ENCODE results near the gene TAOK3.
"Not testable (repeated sequence)": the region's sequence is repeated elsewhere in the genome, so short reads cannot be mapped to it uniquely, and the experiment has no call there.

TAOK3 gene

DNA sequence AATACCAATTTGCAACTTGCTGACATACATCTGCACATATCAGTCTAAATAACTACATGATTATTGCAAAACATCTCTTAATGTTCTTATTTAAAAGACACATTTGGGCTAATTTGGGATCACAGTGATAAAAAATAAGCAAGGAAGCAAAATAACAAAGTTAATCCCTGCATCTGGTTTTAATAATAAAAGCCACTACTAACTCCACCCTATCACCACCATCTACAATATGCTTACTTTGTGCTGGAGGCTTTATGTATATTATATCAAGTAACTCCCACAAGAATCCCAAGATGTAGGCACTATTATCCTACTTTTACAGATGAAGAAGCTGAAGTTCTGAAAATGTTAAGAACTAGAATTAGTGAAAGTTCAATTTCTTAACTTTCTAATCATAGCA lies 45.7 kb downstream of the TAOK3 start:
- Histone ChIP-seq H3K27ac (ENCODE audit: low read depth in 2 of 2, low read length in 2 of 2) (no peak overlapping the region), H3K27me3 (ENCODE audit: control insufficient read depth in 2 of 2, insufficient read depth in 2 of 2, low read length in 2 of 2) (no peaks in the 10 kb centered on the region)

GRCh38 chr12:118325081-118325480 lies 47.6 kb downstream of the TAOK3 start:
- H3K4me3 ChIP-seq (ENCODE audit: low read length in 2 of 2): no peak overlapping the region
- no peak overlapping the region for H3K9ac ChIP-seq (ENCODE audit: low read depth in 1 of 2, low read length in 2 of 2)
- no peaks in the 10 kb centered on the region for H3K9me3 ChIP-seq (ENCODE audit: control insufficient read depth in 2 of 2, low read length in 2 of 2)
- H3K36me3 ChIP-seq (ENCODE audit: control insufficient read depth in 2 of 2, insufficient read depth in 2 of 2, low read length in 2 of 2): no peaks in the 10 kb centered on the region
- H3K27me3 ChIP-seq (ENCODE audit: control insufficient read depth in 2 of 2, insufficient read depth in 2 of 2, low read length in 2 of 2): no peaks in the 10 kb centered on the region
- no peak overlapping the region for H3K27ac ChIP-seq (ENCODE audit: low read depth in 2 of 2, low read length in 2 of 2)
- peaks cover 0 to 1% of the 10 kb centered on the region in 2 donors for H3K4me1 ChIP-seq (ENCODE audit: control insufficient read depth in 2 of 2, insufficient read depth in 2 of 2, low read length in 2 of 2)

More for the DNA sequence above, 45.7 kb downstream of the TAOK3 start:
- Histone ChIP-seq H3K9me3 (ENCODE audit: control insufficient read depth in 2 of 2, low read length in 2 of 2) (no peaks in the 10 kb centered on the region), H3K36me3 (ENCODE audit: control insufficient read depth in 2 of 2, insufficient read depth in 2 of 2, low read length in 2 of 2) (no peaks in the 10 kb centered on the region), H3K9ac (ENCODE audit: low read depth in 1 of 2, low read length in 2 of 2) (no peak overlapping the region), H3K4me3 (ENCODE audit: low read length in 2 of 2) (no peak overlapping the region), H3K4me1 (ENCODE audit: control insufficient read depth in 2 of 2, insufficient read depth in 2 of 2, low read length in 2 of 2) (peaks cover 0 to 5% of the 10 kb centered on the region in 2 donors)

GRCh38 chr12:118319627-118320026 lies 53.1 kb downstream of the TAOK3 start:
- H3K36me3 ChIP-seq (ENCODE audit: control insufficient read depth in 2 of 2, insufficient read depth in 2 of 2, low read length in 2 of 2): peaks cover 0 to 3% of the 10 kb centered on the region in 2 donors
- H3K9ac ChIP-seq (ENCODE audit: low read depth in 1 of 2, low read length in 2 of 2): no peak overlapping the region
- no peaks in the 10 kb centered on the region for H3K9me3 ChIP-seq (ENCODE audit: control insufficient read depth in 2 of 2, low read length in 2 of 2)
- H3K27me3 ChIP-seq (ENCODE audit: control insufficient read depth in 2 of 2, insufficient read depth in 2 of 2, low read length in 2 of 2): no peaks in the 10 kb centered on the region
- H3K4me3 ChIP-seq (ENCODE audit: low read length in 2 of 2): no peak overlapping the region
- no peaks in the 10 kb centered on the region for H3K4me1 ChIP-seq (ENCODE audit: control insufficient read depth in 2 of 2, insufficient read depth in 2 of 2, low read length in 2 of 2)
- H3K27ac ChIP-seq (ENCODE audit: low read depth in 2 of 2, low read length in 2 of 2): no peak overlapping the region

DNA sequence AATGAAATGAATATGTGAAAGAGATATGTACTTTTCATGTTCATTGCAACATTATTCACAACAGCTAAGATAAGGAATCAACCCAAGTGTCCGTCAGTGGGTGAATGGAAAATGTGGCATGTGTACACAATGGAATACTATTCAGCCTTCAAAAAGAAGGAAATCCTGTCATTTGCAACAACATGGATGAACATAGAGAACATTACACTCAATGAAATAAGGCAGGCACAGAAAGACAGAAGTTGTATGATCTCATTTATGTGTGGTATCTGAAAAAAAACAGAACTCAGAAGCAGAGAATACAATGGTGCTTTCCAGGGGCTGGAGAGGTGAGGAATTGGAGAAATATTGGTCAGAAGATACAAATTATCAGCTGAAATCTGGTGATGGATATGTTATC lies 54.0 kb downstream of the TAOK3 start:
- H3K36me3 ChIP-seq (ENCODE audit: control insufficient read depth in 2 of 2, insufficient read depth in 2 of 2, low read length in 2 of 2): peaks cover 0 to 3% of the 10 kb centered on the region in 2 donors
- no peak overlapping the region for H3K9ac ChIP-seq (ENCODE audit: low read depth in 1 of 2, low read length in 2 of 2)
- H3K9me3 ChIP-seq (ENCODE audit: control insufficient read depth in 2 of 2, low read length in 2 of 2): no peaks in the 10 kb centered on the region
- no peaks in the 10 kb centered on the region for H3K4me1 ChIP-seq (ENCODE audit: control insufficient read depth in 2 of 2, insufficient read depth in 2 of 2, low read length in 2 of 2)
- H3K27me3 ChIP-seq (ENCODE audit: control insufficient read depth in 2 of 2, insufficient read depth in 2 of 2, low read length in 2 of 2): no peaks in the 10 kb centered on the region
- H3K27ac ChIP-seq (ENCODE audit: low read depth in 2 of 2, low read length in 2 of 2): no peak overlapping the region
- no peak overlapping the region for H3K4me3 ChIP-seq (ENCODE audit: low read length in 2 of 2)

GRCh38 chr12:118317729-118318128 lies 55.0 kb downstream of the TAOK3 start:
- no peaks in the 10 kb centered on the region for H3K9me3 ChIP-seq (ENCODE audit: control insufficient read depth in 2 of 2, low read length in 2 of 2)
- peaks cover 0 to 3% of the 10 kb centered on the region in 2 donors for H3K36me3 ChIP-seq (ENCODE audit: control insufficient read depth in 2 of 2, insufficient read depth in 2 of 2, low read length in 2 of 2)
- no peak overlapping the region for H3K9ac ChIP-seq (ENCODE audit: low read depth in 1 of 2, low read length in 2 of 2)
- no peak overlapping the region for H3K4me3 ChIP-seq (ENCODE audit: low read length in 2 of 2)
- no peaks in the 10 kb centered on the region for H3K27me3 ChIP-seq (ENCODE audit: control insufficient read depth in 2 of 2, insufficient read depth in 2 of 2, low read length in 2 of 2)
- H3K4me1 ChIP-seq (ENCODE audit: control insufficient read depth in 2 of 2, insufficient read depth in 2 of 2, low read length in 2 of 2): no peaks in the 10 kb centered on the region
- no peak overlapping the region for H3K27ac ChIP-seq (ENCODE audit: low read depth in 2 of 2, low read length in 2 of 2)

GRCh38 chr12:118315821-118316220 lies 56.9 kb downstream of the TAOK3 start:
- no peaks in the 10 kb centered on the region for H3K4me1 ChIP-seq (ENCODE audit: control insufficient read depth in 2 of 2, insufficient read depth in 2 of 2, low read length in 2 of 2)
- no peak overlapping the region for H3K27ac ChIP-seq (ENCODE audit: low read depth in 2 of 2, low read length in 2 of 2)
- no peak overlapping the region for H3K9ac ChIP-seq (ENCODE audit: low read depth in 1 of 2, low read length in 2 of 2)
- H3K27me3 ChIP-seq (ENCODE audit: control insufficient read depth in 2 of 2, insufficient read depth in 2 of 2, low read length in 2 of 2): no peaks in the 10 kb centered on the region
- H3K9me3 ChIP-seq (ENCODE audit: control insufficient read depth in 2 of 2, low read length in 2 of 2): no peaks in the 10 kb centered on the region
- H3K36me3 ChIP-seq (ENCODE audit: control insufficient read depth in 2 of 2, insufficient read depth in 2 of 2, low read length in 2 of 2): peaks cover 0 to 3% of the 10 kb centered on the region in 2 donors
- no peak overlapping the region for H3K4me3 ChIP-seq (ENCODE audit: low read length in 2 of 2)

- no peaks in the 10 kb centered on the region for H3K27me3 ChIP-seq (ENCODE audit: control insufficient read depth in 2 of 2, insufficient read depth in 2 of 2, low read length in 2 of 2)
- H3K4me1 ChIP-seq (ENCODE audit: control insufficient read depth in 2 of 2, insufficient read depth in 2 of 2, low read length in 2 of 2): no peaks in the 10 kb centered on the region
- no peak overlapping the region for H3K4me3 ChIP-seq (ENCODE audit: low read length in 2 of 2)
- H3K36me3 ChIP-seq (ENCODE audit: control insufficient read depth in 2 of 2, insufficient read depth in 2 of 2, low read length in 2 of 2): no peaks in the 10 kb centered on the region
- no peak overlapping the region for H3K27ac ChIP-seq (ENCODE audit: low read depth in 2 of 2, low read length in 2 of 2)
- no peak overlapping the region for H3K9ac ChIP-seq (ENCODE audit: low read depth in 1 of 2, low read length in 2 of 2)
- H3K9me3 ChIP-seq (ENCODE audit: control insufficient read depth in 2 of 2, low read length in 2 of 2): no peaks in the 10 kb centered on the region
These were observed 60.1 kb downstream of the TAOK3 start for GRCh38 chr12:118312578-118312977.

DNA sequence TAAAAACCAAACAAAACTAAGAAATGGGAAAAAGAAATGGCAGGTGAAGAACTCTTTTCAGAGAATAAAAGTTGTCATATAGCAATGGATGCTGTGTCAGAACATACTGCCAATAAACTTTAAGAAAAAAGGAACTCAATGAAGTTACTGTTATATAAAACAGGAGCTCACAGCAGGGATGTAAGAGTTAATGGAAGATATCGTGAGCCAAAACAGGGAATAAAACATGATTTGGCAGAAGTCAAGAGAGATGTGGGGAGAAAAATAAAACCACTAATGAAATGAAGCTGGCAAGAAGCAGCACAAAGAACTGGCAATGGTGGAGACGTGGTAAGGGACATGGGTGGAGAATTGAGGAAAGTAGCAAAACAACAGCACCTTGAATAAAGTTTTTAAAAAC lies 61.0 kb downstream of the TAOK3 start:
- Histone ChIP-seq H3K36me3 (ENCODE audit: control insufficient read depth in 2 of 2, insufficient read depth in 2 of 2, low read length in 2 of 2) (no peaks in the 10 kb centered on the region), H3K4me1 (ENCODE audit: control insufficient read depth in 2 of 2, insufficient read depth in 2 of 2, low read length in 2 of 2) (peaks cover 0 to 2% of the 10 kb centered on the region in 2 donors)

DNA sequence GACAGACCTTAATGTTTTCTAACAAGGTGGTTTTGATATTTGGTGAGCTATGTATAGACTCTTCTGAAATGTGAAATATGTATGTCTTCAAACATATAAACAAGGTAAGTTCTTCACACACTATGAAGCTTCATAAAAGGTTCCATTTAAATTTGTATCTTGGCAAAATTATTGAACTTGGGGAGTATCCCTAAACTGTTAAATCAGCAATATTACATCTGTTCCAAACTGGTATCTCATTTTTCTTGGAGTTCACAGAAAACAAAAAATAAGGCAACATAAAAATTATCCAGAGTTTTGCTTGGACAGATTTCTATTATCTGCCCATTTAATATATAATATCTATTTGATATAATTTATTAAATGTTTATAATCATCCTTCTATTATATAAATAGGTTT lies 62.4 kb downstream of the TAOK3 start:
- Histone ChIP-seq H3K4me3 (ENCODE audit: low read length in 2 of 2) (no peak overlapping the region), H3K4me1 (ENCODE audit: control insufficient read depth in 2 of 2, insufficient read depth in 2 of 2, low read length in 2 of 2) (peaks cover 0 to 2% of the 10 kb centered on the region in 2 donors)

More for the DNA sequence above, 61.0 kb downstream of the TAOK3 start:
- Histone ChIP-seq H3K27ac (ENCODE audit: low read depth in 2 of 2, low read length in 2 of 2) (no peak overlapping the region), H3K4me3 (ENCODE audit: low read length in 2 of 2) (no peak overlapping the region), H3K9me3 (ENCODE audit: control insufficient read depth in 2 of 2, low read length in 2 of 2) (no peaks in the 10 kb centered on the region), H3K9ac (ENCODE audit: low read depth in 1 of 2, low read length in 2 of 2) (no peak overlapping the region), H3K27me3 (ENCODE audit: control insufficient read depth in 2 of 2, insufficient read depth in 2 of 2, low read length in 2 of 2) (no peaks in the 10 kb centered on the region)

GRCh38 chr12:118308006-118308405 lies 64.7 kb downstream of the TAOK3 start:
- not testable (repeated sequence) for H3K9ac ChIP-seq (ENCODE audit: low read depth in 1 of 2, low read length in 2 of 2); H3K27me3 ChIP-seq (ENCODE audit: control insufficient read depth in 2 of 2, insufficient read depth in 2 of 2, low read length in 2 of 2); H3K9me3 ChIP-seq (ENCODE audit: control insufficient read depth in 2 of 2, low read length in 2 of 2); H3K27ac ChIP-seq (ENCODE audit: low read depth in 2 of 2, low read length in 2 of 2); H3K4me1 ChIP-seq (ENCODE audit: control insufficient read depth in 2 of 2, insufficient read depth in 2 of 2, low read length in 2 of 2); H3K36me3 ChIP-seq (ENCODE audit: control insufficient read depth in 2 of 2, insufficient read depth in 2 of 2, low read length in 2 of 2)
- peak overlapping the region in 1 of 2 donors; percentile 1 for H3K4me3 ChIP-seq (ENCODE audit: low read length in 2 of 2)

More for the DNA sequence above, 62.4 kb downstream of the TAOK3 start:
- Histone ChIP-seq H3K36me3 (ENCODE audit: control insufficient read depth in 2 of 2, insufficient read depth in 2 of 2, low read length in 2 of 2) (no peaks in the 10 kb centered on the region), H3K27ac (ENCODE audit: low read depth in 2 of 2, low read length in 2 of 2) (no peak overlapping the region), H3K9me3 (ENCODE audit: control insufficient read depth in 2 of 2, low read length in 2 of 2) (no peaks in the 10 kb centered on the region), H3K9ac (ENCODE audit: low read depth in 1 of 2, low read length in 2 of 2) (no peak overlapping the region), H3K27me3 (ENCODE audit: control insufficient read depth in 2 of 2, insufficient read depth in 2 of 2, low read length in 2 of 2) (no peaks in the 10 kb centered on the region)
